AG09309 (cell line): Measurements from ENCODE around the gene CLIP1.
"Not testable (repeated sequence)": the region's sequence is repeated elsewhere in the genome, so short reads cannot be mapped to it uniquely, and the experiment has no call there.

Source experiments
- DNase-seq: peaks from one replicate; pipeline ENCODE4 v3.0.0-alpha.2; 2010; ENCODE audit warnings: low read depth
- H3K4me3 ChIP-seq: 2 replicates; pipeline ENCODE4 v1.5.1; 2011; ENCODE audit warnings: mild to moderate bottlenecking, low read depth, low read length, moderate library complexity; ENCODE audit not compliant: control insufficient read depth
- TF ChIP-seq, protein P1 (sequence below): IDR thresholded peaks from 2 replicates; pipeline ENCODE4 v1.5.1; 2011; ENCODE audit warnings: mild to moderate bottlenecking, low read depth, low read length, inconsistent platforms; ENCODE audit not compliant: insufficient read depth, control insufficient read depth; ENCODE audit errors: missing control alignments

CLIP1 gene

DNA sequence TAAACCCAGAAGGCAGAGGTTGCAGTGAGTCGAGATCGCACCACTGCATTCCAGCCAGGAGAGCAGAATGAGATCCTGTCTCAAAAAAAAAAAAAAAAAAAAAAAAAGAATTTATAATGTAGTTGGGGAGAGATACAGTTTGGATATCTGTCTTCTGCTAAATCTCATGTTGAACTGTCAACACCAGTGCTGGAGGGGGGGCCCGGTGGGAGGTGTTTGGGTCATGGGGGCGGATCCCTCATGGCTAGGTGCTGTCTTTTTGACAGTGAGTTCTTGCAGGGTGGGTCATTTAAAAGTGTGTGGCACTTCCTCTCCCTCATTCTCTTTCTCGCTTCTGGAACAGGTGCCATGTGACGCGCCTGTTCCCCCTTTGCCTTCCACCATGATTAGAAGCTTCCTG, 32.8 kb downstream of the CLIP1 start:
- no peak overlapping the region for H3K4me3 ChIP-seq
- DNase-seq, result no peak
- TF ChIP-seq, protein P1, sequence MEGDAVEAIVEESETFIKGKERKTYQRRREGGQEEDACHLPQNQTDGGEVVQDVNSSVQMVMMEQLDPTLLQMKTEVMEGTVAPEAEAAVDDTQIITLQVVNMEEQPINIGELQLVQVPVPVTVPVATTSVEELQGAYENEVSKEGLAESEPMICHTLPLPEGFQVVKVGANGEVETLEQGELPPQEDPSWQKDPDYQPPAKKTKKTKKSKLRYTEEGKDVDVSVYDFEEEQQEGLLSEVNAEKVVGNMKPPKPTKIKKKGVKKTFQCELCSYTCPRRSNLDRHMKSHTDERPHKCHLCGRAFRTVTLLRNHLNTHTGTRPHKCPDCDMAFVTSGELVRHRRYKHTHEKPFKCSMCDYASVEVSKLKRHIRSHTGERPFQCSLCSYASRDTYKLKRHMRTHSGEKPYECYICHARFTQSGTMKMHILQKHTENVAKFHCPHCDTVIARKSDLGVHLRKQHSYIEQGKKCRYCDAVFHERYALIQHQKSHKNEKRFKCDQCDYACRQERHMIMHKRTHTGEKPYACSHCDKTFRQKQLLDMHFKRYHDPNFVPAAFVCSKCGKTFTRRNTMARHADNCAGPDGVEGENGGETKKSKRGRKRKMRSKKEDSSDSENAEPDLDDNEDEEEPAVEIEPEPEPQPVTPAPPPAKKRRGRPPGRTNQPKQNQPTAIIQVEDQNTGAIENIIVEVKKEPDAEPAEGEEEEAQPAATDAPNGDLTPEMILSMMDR, result no peak

DNA sequence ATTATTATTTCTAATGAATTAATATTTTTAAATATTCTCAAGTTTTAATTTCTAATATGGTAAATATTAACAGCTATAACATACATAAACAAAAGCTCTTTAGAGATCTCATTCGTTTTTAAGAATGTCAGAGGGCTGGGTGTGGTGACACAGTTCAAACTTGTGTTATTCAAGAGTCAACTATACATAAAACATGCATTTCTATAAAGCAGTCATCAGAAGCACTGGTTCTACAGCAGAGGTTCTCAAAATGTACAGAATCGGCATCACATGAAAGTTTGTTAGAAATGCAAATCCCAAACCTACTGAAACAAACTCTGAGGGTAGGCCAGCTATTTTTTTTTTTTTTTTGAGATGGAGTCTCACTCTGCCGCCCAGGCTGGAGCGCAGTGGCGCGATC, 34.6 kb downstream of the CLIP1 start:
- TF ChIP-seq, protein P1, result no peak
- no peak overlapping the region for H3K4me3 ChIP-seq
- DNase-seq, result no peak

DNA sequence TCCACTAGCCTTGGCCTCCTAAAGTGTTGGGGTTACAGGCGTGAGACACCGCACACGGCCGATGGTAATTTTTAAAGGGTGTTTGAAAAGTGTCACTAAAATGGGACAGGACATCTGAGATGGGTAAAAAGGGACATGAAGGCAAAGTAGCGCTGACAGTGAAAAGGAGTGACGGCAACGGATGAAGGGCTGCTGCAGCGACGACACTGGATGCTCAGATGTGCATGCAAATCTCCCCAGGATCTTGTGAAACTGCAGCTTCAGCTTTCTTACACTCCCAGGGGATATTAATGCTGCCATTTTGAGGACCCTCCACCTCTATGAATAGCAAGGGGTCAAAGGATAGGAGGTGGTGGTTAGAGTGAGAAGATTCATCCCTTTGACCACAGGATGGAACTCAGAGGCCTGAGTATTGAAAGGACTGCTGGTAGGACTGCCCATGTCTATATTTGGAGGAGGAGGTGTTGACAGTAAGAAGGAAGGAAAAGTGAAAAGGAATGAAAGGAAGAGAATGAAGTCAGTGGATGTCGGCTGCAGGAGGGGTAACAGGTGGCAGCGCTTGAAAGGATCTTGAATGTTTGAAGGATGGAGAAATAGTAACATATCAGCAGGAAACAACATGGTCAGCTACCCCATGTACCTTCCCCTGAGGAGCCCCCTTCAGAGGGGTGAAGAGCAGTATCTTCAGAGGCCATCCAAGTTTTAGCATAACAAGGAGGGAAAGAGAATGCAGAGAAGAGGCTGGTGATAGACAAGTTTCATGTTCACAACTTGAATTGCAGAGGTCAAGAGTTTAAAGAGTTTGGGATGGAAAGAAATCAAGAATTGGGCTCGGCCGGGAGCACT, 37.1 kb downstream of the CLIP1 start:
- DNase-seq, result no peak
- no peak overlapping the region for H3K4me3 ChIP-seq
- TF ChIP-seq, protein P1, result no peak

DNA sequence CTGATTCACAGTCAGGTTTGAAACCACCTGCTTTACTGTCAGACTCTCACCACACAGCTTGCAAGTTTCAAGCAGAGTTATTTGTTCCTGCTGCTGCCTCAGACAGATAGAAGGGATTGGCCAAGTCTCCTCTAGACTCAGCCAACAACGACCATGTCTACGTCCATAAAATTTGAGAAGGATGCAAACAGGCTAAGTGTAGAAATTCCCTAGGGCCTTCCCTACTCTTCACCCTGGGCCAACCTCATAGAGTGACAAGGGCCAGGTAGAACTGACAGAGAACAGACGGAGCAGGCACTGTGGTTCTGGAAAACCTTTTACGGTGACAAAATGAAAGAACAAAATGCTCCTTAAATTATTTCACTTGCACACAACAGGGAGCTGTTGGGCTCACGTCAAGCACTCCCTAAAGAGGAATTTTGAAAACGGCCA, 39.5 kb downstream of the CLIP1 start:
- no peak overlapping the region for H3K4me3 ChIP-seq
- TF ChIP-seq, protein P1, result no peak
- DNase-seq, result no peak

DNA sequence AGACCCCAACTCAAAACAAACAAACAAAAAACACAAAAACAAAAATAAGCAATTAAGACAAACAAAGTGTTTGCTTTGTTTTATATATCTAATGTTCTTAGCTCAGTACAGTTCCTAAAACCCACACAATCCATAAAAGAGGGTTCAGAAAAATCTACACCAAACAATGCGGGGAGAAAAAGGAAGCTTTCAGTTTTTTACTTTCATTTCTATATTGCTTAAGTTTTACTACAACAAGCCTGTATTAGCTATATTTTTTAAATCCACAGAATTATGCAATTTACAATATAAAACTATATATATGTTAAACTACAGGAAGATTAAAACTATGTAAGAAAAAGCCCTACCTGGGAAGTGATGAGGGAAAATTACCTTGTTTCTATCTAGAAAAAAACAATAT, 41.4 kb downstream of the CLIP1 start:
- TF ChIP-seq, protein P1, result no peak
- H3K4me3 ChIP-seq, result no peak overlapping the region
- no peak for DNase-seq

DNA sequence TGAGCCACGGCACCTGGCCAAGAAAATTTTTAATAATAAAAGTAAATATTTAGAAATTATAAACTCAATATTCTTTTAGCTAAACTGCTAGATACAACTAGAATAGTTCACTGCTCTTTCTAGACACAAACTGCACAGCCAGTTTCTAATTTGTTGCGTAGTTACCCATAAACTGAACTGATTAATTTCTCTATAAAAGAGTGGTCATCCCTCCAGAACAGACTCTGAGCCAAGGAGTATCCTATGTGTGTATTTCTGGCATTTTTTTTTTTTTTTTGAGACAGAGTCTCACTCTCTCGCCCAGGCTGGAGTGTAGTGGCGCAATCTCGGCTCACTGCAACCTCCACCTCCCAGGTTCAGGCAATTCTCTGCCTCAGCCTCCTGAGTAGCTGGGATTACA, 45.7 kb downstream of the CLIP1 start:
- DNase-seq, H3K4me3 ChIP-seq: not testable (repeated sequence)

DNA sequence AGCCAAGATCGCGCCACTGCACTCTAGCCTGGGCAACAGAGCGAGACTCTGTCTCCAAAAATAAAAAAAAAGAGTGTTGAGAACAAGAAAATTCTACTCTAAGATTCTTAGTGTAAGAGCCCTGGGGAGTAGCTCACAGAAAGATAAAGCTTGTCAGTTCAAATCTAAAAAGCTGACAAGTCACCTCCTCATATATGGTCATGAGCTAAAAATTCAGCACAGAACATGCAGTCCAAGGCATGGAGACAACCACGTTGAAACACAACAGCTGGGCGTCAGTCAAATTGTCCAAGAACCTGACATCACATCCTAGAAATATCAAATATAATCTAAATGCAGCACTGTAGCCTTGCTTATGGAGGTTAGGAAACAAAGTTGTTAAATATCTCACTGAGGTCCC, 47.8 kb downstream of the CLIP1 start:
- no peak for DNase-seq
- H3K4me3 ChIP-seq, result no peak overlapping the region
- TF ChIP-seq, protein P1, result no peak
